Kidney (tissue), 14 donors: ENCODE data around the gene MAPK1. TPM values are rescaled to one million over a fixed set of nuclear protein-coding genes. Genes with fewer than 3 reads are reported as not detected.

Experiments used
- DNase-seq, 5 donors: peaks; one replicate each; pipeline ENCODE4 v3.0.0-alpha.2; 2013 to 2020
- FAIRE-seq: peaks from 2 replicates; lab custom pipeline; 2012; peaks lifted over from hg19 to GRCh38; lab: Jason Lieb, UNC
- H3K27ac ChIP-seq, 2 donors: one replicate each; pipeline ENCODE4 v1.7.0; 2013; ENCODE audit warnings: low read depth in 2 of 2, low read length in 2 of 2, inconsistent platforms in 1 of 2
- H3K27me3 ChIP-seq: one replicate; pipeline ENCODE4 v1.7.1; 2013; ENCODE audit warnings: low read length, inconsistent platforms; ENCODE audit not compliant: control insufficient read depth, insufficient read depth
- H3K36me3 ChIP-seq, 3 donors: one replicate each; pipeline versions ENCODE4 v1.7.0 to v1.7.1; 2013; ENCODE audit warnings: low read length in 3 of 3, control low read depth in 1 of 3, inconsistent platforms in 1 of 3; ENCODE audit not compliant: insufficient read depth in 3 of 3, control insufficient read depth in 2 of 3
- H3K4me1 ChIP-seq, 3 donors: one replicate each; pipeline versions ENCODE4 v1.7.0 to v1.7.1; 2013; ENCODE audit warnings: low read length in 3 of 3, inconsistent platforms in 1 of 3, low read depth in 1 of 3; ENCODE audit not compliant: control insufficient read depth in 2 of 3, insufficient read depth in 2 of 3
- H3K4me3 ChIP-seq, 3 donors: one replicate each; pipeline versions ENCODE4 v1.7.0 to v1.8.1; 2013; ENCODE audit warnings: low read length in 3 of 3, control low read depth in 1 of 3, inconsistent platforms in 1 of 3
- H3K9ac ChIP-seq, 3 donors: one replicate each; pipeline versions ENCODE4 v1.7.0 to v1.7.1; 2013; ENCODE audit warnings: low read length in 3 of 3, control low read depth in 1 of 3, inconsistent platforms in 1 of 3
- H3K9me3 ChIP-seq, 3 donors: one replicate each; pipeline versions ENCODE4 v1.7.0 to v1.7.1; 2013; ENCODE audit warnings: low read length in 3 of 3, control low read depth in 1 of 3, inconsistent platforms in 1 of 3; ENCODE audit not compliant: control insufficient read depth in 2 of 3, insufficient read depth in 1 of 3
- intact Hi-C: fragments of 100-400 bp; cut with DNase I; formaldehyde crosslinking; loops from one replicate; pipeline ENCODE4 v1.11.1; 2022
- polyA plus RNA-seq: library from polyadenylated mRNA; stranded (reverse); fragments of 350-450 nt; fragmentation: Illumina TruSeq; extraction: RNeasy Lipid Tissue Mini Kit (QIAGEN cat#74804); gene quantifications from one replicate; pipeline ENCODE4 v1.2.3, GENCODE V29; 2014; ENCODE audit warnings: low read depth, low replicate concordance; ENCODE audit not compliant: insufficient read depth
- total RNA-seq: library from RNA; stranded (reverse); fragmentation: NEBNext Ultra II Directional; extraction: Animal tissue kit (Norgen Biotek cat#: 25700); gene quantifications from one replicate; pipeline ENCODE4 v1.2.1, GENCODE V29; 2021
- TF ChIP-seq, protein P1 (sequence below): IDR thresholded peaks from 3 replicates; pipeline ENCODE4 v1.5.1; 2012; ENCODE audit warnings: mild to moderate bottlenecking, moderate library complexity, borderline replicate concordance; ENCODE audit not compliant: insufficient read depth; ENCODE audit errors: extremely low read depth
- donor health status: control.
- donor health status: control.
- donor health status: control.
- donor health status: control.
- donor health status: control.
- donor health status: DM: yes; HTN: yes; CAD: no.
- donor health status: Normal renal cell carcinoma (clear cell type).

The MAPK1 gene
- total and polyA plus RNA-seq, 2 donors from 2014 or later, result 21.3 to 128 TPM

DNA sequence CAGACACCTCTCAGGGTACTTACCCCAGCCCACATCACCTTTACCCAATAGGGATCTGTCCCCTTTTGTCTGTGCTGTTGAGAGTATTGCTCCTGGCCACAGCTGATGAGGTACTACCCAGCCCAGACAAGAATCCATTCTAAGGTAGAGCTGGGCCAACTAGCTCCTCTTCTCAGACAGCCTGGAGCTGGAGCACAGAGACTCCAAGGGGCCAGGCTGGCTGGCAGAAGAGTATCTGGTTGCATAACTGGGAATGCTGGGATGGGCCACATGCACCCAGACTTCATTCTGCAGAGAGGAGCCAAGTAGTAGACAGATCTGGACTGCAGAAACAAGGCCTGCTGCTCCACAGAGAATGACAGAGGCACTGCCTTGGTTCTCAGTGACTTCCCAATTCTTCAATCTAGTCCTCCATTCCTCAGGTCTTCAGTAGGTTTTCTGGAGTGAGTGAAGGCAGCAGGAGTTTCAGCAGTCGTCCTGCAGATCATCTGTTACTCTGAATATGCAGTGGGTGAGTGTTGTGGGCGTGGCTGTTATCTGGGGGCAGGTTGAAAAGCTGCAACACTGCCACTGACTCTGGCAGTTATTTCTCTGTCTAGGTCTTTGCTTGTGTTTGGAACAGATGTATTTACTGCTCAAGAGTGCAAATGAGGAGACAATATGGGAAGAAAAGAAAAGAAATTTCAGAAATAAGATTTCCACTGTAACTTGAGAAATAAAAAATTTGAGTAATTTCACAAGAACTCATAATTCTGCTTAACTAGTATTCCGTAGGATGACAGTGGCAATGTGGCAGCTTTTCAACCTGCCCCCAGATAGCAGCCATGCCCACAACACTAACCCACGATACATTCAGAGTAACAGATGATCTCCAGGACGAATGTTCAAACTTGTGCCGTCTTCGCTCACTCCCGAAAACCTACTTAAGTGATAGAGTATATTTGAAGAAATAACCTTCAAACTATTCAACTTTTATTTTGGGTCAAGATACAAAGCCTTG, 34.9 kb downstream of the MAPK1 start:
- Histone ChIP-seq H3K27me3 (no peaks in the 10 kb centered on the region), H3K9ac (no peak overlapping the region), H3K4me1 (peaks cover 0 to 12% (median 6%) of the 10 kb centered on the region in 3 donors), H3K9me3 (no peaks in the 10 kb centered on the region), H3K4me3 (no peak overlapping the region), H3K36me3 (no peaks in the 10 kb centered on the region), H3K27ac (no peak overlapping the region)
- intact Hi-C loops, result no loop called here
- DNase-seq, result no peak
- FAIRE-seq, result no peak
- TF ChIP-seq, protein P1, sequence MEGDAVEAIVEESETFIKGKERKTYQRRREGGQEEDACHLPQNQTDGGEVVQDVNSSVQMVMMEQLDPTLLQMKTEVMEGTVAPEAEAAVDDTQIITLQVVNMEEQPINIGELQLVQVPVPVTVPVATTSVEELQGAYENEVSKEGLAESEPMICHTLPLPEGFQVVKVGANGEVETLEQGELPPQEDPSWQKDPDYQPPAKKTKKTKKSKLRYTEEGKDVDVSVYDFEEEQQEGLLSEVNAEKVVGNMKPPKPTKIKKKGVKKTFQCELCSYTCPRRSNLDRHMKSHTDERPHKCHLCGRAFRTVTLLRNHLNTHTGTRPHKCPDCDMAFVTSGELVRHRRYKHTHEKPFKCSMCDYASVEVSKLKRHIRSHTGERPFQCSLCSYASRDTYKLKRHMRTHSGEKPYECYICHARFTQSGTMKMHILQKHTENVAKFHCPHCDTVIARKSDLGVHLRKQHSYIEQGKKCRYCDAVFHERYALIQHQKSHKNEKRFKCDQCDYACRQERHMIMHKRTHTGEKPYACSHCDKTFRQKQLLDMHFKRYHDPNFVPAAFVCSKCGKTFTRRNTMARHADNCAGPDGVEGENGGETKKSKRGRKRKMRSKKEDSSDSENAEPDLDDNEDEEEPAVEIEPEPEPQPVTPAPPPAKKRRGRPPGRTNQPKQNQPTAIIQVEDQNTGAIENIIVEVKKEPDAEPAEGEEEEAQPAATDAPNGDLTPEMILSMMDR, result no peak

DNA sequence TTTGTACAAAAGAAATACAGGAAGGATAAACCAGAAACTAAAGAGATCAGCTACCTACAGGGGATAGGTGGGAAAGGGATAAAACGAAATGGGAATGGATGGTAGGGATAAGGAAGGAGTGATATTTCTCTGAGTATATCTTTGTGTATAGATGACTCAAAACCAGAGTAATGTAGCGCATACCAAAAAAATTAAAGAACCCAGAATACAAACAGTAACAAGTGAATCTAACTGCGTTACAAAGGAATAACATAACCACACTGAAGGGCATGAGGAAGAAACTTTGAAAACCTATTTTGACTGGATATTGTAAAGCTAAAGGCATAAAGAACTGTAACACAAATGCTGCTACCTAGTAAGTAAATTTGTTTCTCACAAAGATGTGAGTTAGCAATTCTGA, 37.9 kb downstream of the MAPK1 start:
- TF ChIP-seq, protein P1, result no peak
- H3K9me3 ChIP-seq, result no peaks in the 10 kb centered on the region
- peaks cover 0 to 7% (median 2%) of the 10 kb centered on the region in 3 donors for H3K4me1 ChIP-seq
- H3K9ac ChIP-seq, result no peak overlapping the region
- no peak for FAIRE-seq
- H3K4me3 ChIP-seq, result no peak overlapping the region
- no peaks in the 10 kb centered on the region for H3K27me3 ChIP-seq
- no peak overlapping the region for H3K27ac ChIP-seq
- no peaks in the 10 kb centered on the region for H3K36me3 ChIP-seq
- intact Hi-C loops, result no loop called here
- DNase-seq, result no peak

DNA sequence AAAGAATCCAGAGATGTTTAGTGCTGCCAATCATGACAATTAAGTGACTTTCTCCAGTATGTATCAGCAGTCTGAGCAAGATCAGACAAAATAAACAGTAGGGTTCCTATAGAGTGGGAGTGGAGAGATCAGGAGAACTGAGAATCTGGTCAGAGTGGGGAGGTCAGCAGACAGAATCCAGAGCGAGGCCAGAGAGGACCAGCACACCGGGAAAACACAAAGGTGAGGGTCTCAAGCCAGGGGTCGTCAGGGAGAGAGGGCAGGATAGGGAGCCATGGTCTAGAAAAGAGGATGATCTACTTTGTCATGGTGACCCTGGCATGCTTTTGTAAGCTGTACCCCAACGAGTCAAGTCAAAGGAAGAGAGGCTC, 39.2 kb downstream of the MAPK1 start:
- Histone ChIP-seq H3K9me3 (no peaks in the 10 kb centered on the region), H3K9ac (no peak overlapping the region), H3K36me3 (no peaks in the 10 kb centered on the region), H3K4me1 (peaks cover 0 to 10% (median 2%) of the 10 kb centered on the region in 3 donors), H3K27ac (no peak overlapping the region), H3K4me3 (no peak overlapping the region), H3K27me3 (no peaks in the 10 kb centered on the region)
- no peak for FAIRE-seq
- no peak for DNase-seq
- intact Hi-C loops, result no loop called here
- TF ChIP-seq, protein P1, result no peak
